GM12878 (cell line): ENCODE measurements around the gene LONP1. TPM values are rescaled to one million over a fixed set of nuclear protein-coding genes. Genes with fewer than 3 reads are reported as not detected.

Experiments used
- ATAC-seq: fragments of 200-7000 bp; cut with Tn5 transposase; 3 replicates; pipeline ENCODE4 v1.9.1; 2020; ENCODE audit warnings: mild to moderate bottlenecking, moderate library complexity
- BruUV-seq: library from RNA; stranded (reverse); fragments of 400-500 nt; replicated peaks from 2 replicates; lab custom pipeline; 2021; lab: Mats Ljungman, UMichigan
- CTCF ChIA-PET: fragments of 300-600 bp; sonication (Branson Sonifier 250); formaldehyde crosslinking; extraction: SDS; loops from one replicate; lab custom pipeline; 2021; ENCODE audit warnings: inconsistent platforms; lab: Yijun Ruan, JAX
- POLR2A ChIA-PET: fragments of 350-600 bp; formaldehyde crosslinking; extraction: SDS; loops from one replicate; lab custom pipeline; 2021; ENCODE audit warnings: inconsistent platforms; lab: Charles Lee
- RAD21 ChIA-PET: fragments of 300-600 bp; sonication (Branson Sonifier 250); formaldehyde crosslinking; loops from one replicate; lab custom pipeline; 2023; ENCODE audit warnings: antibody characterized with exemption; ENCODE audit not compliant: unreplicated experiment; lab: Charles Lee
- SMC1A ChIA-PET: fragments of 300-600 bp; sonication (Branson Sonifier 250); formaldehyde crosslinking; loops from one replicate; lab custom pipeline; 2023; ENCODE audit not compliant: unreplicated experiment, uncharacterized antibody; lab: Charles Lee
- DNase-seq: peaks from one replicate; pipeline ENCODE4 v3.0.0-alpha.2; 2011; ENCODE audit warnings: low read depth, low spot score
- FAIRE-seq: peaks from 3 replicates; lab custom pipeline; 2011; peaks lifted over from hg19 to GRCh38; lab: Jason Lieb, UNC
- H2AFZ ChIP-seq: 2 replicates; pipeline ENCODE4 v1.6.0; 2011; ENCODE audit warnings: low read depth, low read length, control low read depth; ENCODE audit not compliant: control insufficient read depth
- H3K27ac ChIP-seq: 2 replicates; pipeline ENCODE4 v1.5.1; 2011; ENCODE audit warnings: control low read depth; ENCODE audit not compliant: control insufficient read depth, insufficient read depth
- H3K27me3 ChIP-seq, 2 experiments: replicated peaks in 1 of 2; 2 replicates each; pipeline versions ENCODE4 v1.6.0 to v1.6.1; 2011; ENCODE audit warnings: low read length in 1 of 2; ENCODE audit not compliant: control insufficient read depth in 2 of 2, insufficient read depth in 2 of 2
- H3K36me3 ChIP-seq, 2 experiments: 2 replicates each; pipeline ENCODE4 v1.5.1; 2011; ENCODE audit warnings: low read length in 1 of 2; ENCODE audit not compliant: control insufficient read depth in 2 of 2, insufficient read depth in 2 of 2
- H3K4me1 ChIP-seq: 2 replicates; pipeline ENCODE4 v1.6.1; 2011; ENCODE audit warnings: mild to moderate bottlenecking, low read length, moderate library complexity, mixed read lengths; ENCODE audit not compliant: control insufficient read depth, insufficient read depth
- H3K4me2 ChIP-seq: 2 replicates; pipeline ENCODE4 v1.6.0; 2011; ENCODE audit warnings: control low read depth; ENCODE audit not compliant: control insufficient read depth, insufficient read depth
- H3K4me3 ChIP-seq: fragments of 200-600 bp; sonication (generic); 2 replicates; pipeline ENCODE4 v1.5.1; 2016
- H3K79me2 ChIP-seq: 2 replicates; pipeline ENCODE4 v1.6.0; 2011; ENCODE audit warnings: low read length; ENCODE audit not compliant: control insufficient read depth, insufficient read depth
- H3K9ac ChIP-seq: 2 replicates; pipeline ENCODE4 v1.8.0; 2011; ENCODE audit warnings: low read length, control low read depth, mixed read lengths; ENCODE audit not compliant: control insufficient read depth, insufficient read depth
- H3K9me3 ChIP-seq: replicated peaks from 3 replicates; pipeline ENCODE4 v1.5.1; 2011; ENCODE audit warnings: mild to moderate bottlenecking, low read length; ENCODE audit not compliant: control insufficient read depth, insufficient read depth
- H4K20me1 ChIP-seq: 2 replicates; pipeline ENCODE4 v1.6.0; 2011; ENCODE audit not compliant: control insufficient read depth, insufficient read depth
- ASH2L ChIP-seq: fragments of 300-600, 200-600 bp; sonication (generic); IDR thresholded peaks from 2 replicates; pipeline ENCODE4 v1.6.1; 2017; ENCODE audit warnings: low read depth, mild to moderate bottlenecking, borderline replicate concordance
- BMI1 ChIP-seq: fragments of 450-650 bp; IDR thresholded peaks from 2 replicates; pipeline ENCODE4 v1.6.1; 2016; ENCODE audit warnings: mild to moderate bottlenecking, moderate library complexity, borderline replicate concordance
- CHD4 ChIP-seq: fragments of 200-600 bp; sonication (generic); IDR thresholded peaks from 2 replicates; pipeline ENCODE4 v1.6.1; 2016; ENCODE audit warnings: mild to moderate bottlenecking
- IKZF1 ChIP-seq: fragments of 450-650 bp; conservative IDR thresholded peaks from 2 replicates; pipeline ENCODE4 v1.6.1; 2017; ENCODE audit warnings: antibody characterized with exemption, mild to moderate bottlenecking
- MEF2A ChIP-seq: IDR thresholded peaks from 2 replicates; pipeline ENCODE4 v1.6.1; 2011; ENCODE audit warnings: low read depth, mild to moderate bottlenecking, low read length, moderate library complexity; ENCODE audit not compliant: insufficient read depth
- MLLT1 ChIP-seq: fragments of 450-650 bp; IDR thresholded peaks from 2 replicates; pipeline ENCODE4 v1.6.1; 2016; ENCODE audit warnings: mild to moderate bottlenecking
- NFIC ChIP-seq: IDR thresholded peaks from 2 replicates; pipeline ENCODE4 v1.6.1; 2012; ENCODE audit warnings: low read depth, mild to moderate bottlenecking, inconsistent platforms, low read length, moderate library complexity
- NRF1 ChIP-seq: conservative IDR thresholded peaks from 2 replicates; pipeline ENCODE4 v1.6.1; 2011; ENCODE audit warnings: mild to moderate bottlenecking, low read depth, low read length, improper control_type of control experiment
- POLR2AphosphoS5 ChIP-seq: IDR thresholded peaks from 2 replicates; pipeline ENCODE4 v1.6.1; 2011; ENCODE audit warnings: mild to moderate bottlenecking, low read length, inconsistent platforms
- POU2F2 ChIP-seq: IDR thresholded peaks from 3 replicates; pipeline ENCODE4 v1.6.1; 2011; ENCODE audit warnings: low read depth, mild to moderate bottlenecking, low read length, borderline replicate concordance
- RBBP5 ChIP-seq: fragments of 200-600 bp; sonication (generic); conservative IDR thresholded peaks from 2 replicates; pipeline ENCODE4 v1.6.1; 2016
- RUNX3 ChIP-seq: IDR thresholded peaks from 2 replicates; pipeline ENCODE4 v1.6.1; 2012; ENCODE audit warnings: low read length, inconsistent platforms
- SMAD5 ChIP-seq: IDR thresholded peaks from 2 replicates; pipeline ENCODE4 v1.6.1; 2016; ENCODE audit warnings: antibody characterized with exemption, low read depth
- TAF1 ChIP-seq: IDR thresholded peaks from 2 replicates; pipeline ENCODE4 v1.6.1; 2011; ENCODE audit warnings: mild to moderate bottlenecking, low read depth, low read length, borderline replicate concordance
- USF2 ChIP-seq: IDR thresholded peaks from 2 replicates; pipeline ENCODE4 v1.6.1; 2011; ENCODE audit warnings: low read depth, low read length, improper control_type of control experiment, borderline replicate concordance
- ZBTB11 ChIP-seq: fragments of 450-650 bp; formaldehyde crosslinking; IDR thresholded peaks from 2 replicates; pipeline ENCODE4 v1.5.0; 2022; ENCODE audit warnings: mild to moderate bottlenecking, missing genetic modification characterization
- ZNF274 ChIP-seq: IDR thresholded peaks from one replicate; pipeline ENCODE4 v1.8.0; 2011; ENCODE audit not compliant: insufficient read length, insufficient read depth
- WGBS: methylation state at CpG from one replicate; pipeline ENCODE4 v1.1.6; 2016; ENCODE audit warnings: low lambda C conversion rate; ENCODE audit not compliant: insufficient replicate concordance, insufficient coverage; ENCODE audit errors: missing lambda C conversion rate; 5-methylcytosine and 5-hydroxymethylcytosine counted together
- in situ Hi-C: fragments of 300-500 bp; cut with MboI; formaldehyde crosslinking; loops from 9 replicates; pipeline ENCODE4 v1.14.3; 2018; ENCODE audit warnings: mixed read lengths
- intact Hi-C: fragments of 100-400 bp; cut with micrococcal nuclease; formaldehyde crosslinking; loops from one replicate; pipeline ENCODE4 v1.14.2; 2022; ENCODE audit not compliant: unreplicated experiment
- polyA plus RNA-seq, 11 experiments: library from polyadenylated mRNA; depleted of rRNA in 4 of 11; unstranded in 6 of 11; stranded (reverse) in 5 of 11; fragments of >200 nt; fragmentation: Nextera tagmentation in 4 of 11; fragmentation: Illumina TruSeq in 1 of 11; extraction: Ambion mirVana in 4 of 11; extraction: Trizol in 1 of 11; gene quantifications; 1 replicate in 1 of 11; 2 replicates in 10 of 11; pipeline versions ENCODE4 v1.2.1 to v1.2.3, GENCODE V29; 2011 to 2016; ENCODE audit warnings: inconsistent platforms in 2 of 11, missing spikeins in 2 of 11, low read depth in 1 of 11
- total RNA-seq, 4 experiments: library from RNA; depleted of rRNA in 3 of 4; stranded (reverse); fragments of >200 nt in 3 of 4; fragmentation: Illumina TruSeq in 1 of 4; extraction: Trizol in 1 of 4; gene quantifications; 2 replicates each; pipeline versions ENCODE4 v1.2.1 to v1.2.3, GENCODE V29; 2013 to 2021

The LONP1 gene
- total and polyA plus RNA-seq, 10 of the 15 experiments (the other 5 are each of a cell fraction or from before 2014, with no cell fraction given): 0.61 to 136 (median 59.5) TPM

GRCh38 chr19:5687360-5688198 is 32.4 kb downstream of the LONP1 start:
- Histone ChIP-seq H4K20me1 (no peaks in the 10 kb centered on the region; the same call in 1 of the 2 replicates), H3K27ac (no peak overlapping the region), H3K79me2 (peaks cover 28% of the 10 kb centered on the region), H3K4me2 (peak overlapping the region; percentile 63), H3K4me1 (peaks cover 3% of the 10 kb centered on the region; the same call in 1 of the 2 replicates), H3K9me3 (no peaks in the 10 kb centered on the region; the same call in 2 of the 3 replicates), H3K4me3 (no peak overlapping the region), H3K9ac (no peak overlapping the region), H3K27me3 (no peaks in the 10 kb centered on the region), H2AFZ (peak overlapping the region; percentile 56), H3K36me3 (peaks cover under 1 to 11% of the 10 kb centered on the region in 2 experiments; a peak in 2 of 4 replicates)
- 65% methylated on average over 54 of the region's 76 CpGs for WGBS
- POLR2A ChIA-PET: interaction anchor here (0.7 to 2.1 kb wide), 5 partner anchors 21 to 64 kb away, joined by 3 to 11 read pairs (median 5); partner anchors contain the start of genes CATSPERD, LONP1, SAFB and SAFB2
- FAIRE-seq (no peak), DNase-seq (no peak), ATAC-seq (no peak)
- RAD21 ChIA-PET: interaction anchor here (1.0 to 2.1 kb wide), 4 partner anchors 33 to 140 kb away, joined by 3 to 12 read pairs (median 4); partner anchors contain the start of genes CATSPERD, LONP1, SAFB and SAFB2
- in situ Hi-C loops (loop anchor here (10.0 kb wide), 1 partner anchor 1443 kb away; the partner anchor contains the start of gene YJU2), intact Hi-C loops (loop anchor here (5.0 kb wide), 1 partner anchor 65 kb away; the partner anchor contains the start of genes SAFB and SAFB2)
- CTCF ChIA-PET: interaction anchor here (0.6 to 2.9 kb wide), 17 partner anchors 11 to 556 kb away, joined by 3 to 21 read pairs (median 4); partner anchors contain the start of genes CATSPERD, LONP1, SAFB and SAFB2
- BruUV-seq: no TSS peak
- SMC1A ChIA-PET: interaction anchor here (1.0 to 1.2 kb wide), 3 partner anchors 11 to 65 kb away, joined by 4 to 5 read pairs (median 4); partner anchors contain the start of genes CATSPERD, SAFB and SAFB2
- TF ChIP-seq ASH2L: no peak
- no peak for TF ChIP-seq POLR2AphosphoS5
- TF ChIP-seq TAF1: no peak
- no peak for TF ChIP-seq ZBTB11 (CRISPR knock-in tag)
- TF ChIP-seq NFIC: no peak
- peak; percentile 71 for TF ChIP-seq IKZF1
- no peak for TF ChIP-seq MEF2A
- no peak for TF ChIP-seq ZNF274
- no peak for TF ChIP-seq POU2F2
- no peak for TF ChIP-seq USF2
- TF ChIP-seq SMAD5: no peak
- no peak for TF ChIP-seq RBBP5
- no peak for TF ChIP-seq CHD4
- TF ChIP-seq RUNX3: no peak
- no peak for TF ChIP-seq BMI1
- TF ChIP-seq NRF1: no peak
- TF ChIP-seq MLLT1: 0 out of 2 replicates have a peak, but pooled peaks have one; percentile 23
